GM19035 (cell line): ENCODE results near the gene NEK10.

Experiments used
- ATAC-seq: cut with Tn5 transposase; IDR thresholded peaks from one replicate; pipeline ENCODE4 v1.9.1; 2021; ENCODE audit not compliant: unreplicated experiment

Gene NEK10

DNA sequence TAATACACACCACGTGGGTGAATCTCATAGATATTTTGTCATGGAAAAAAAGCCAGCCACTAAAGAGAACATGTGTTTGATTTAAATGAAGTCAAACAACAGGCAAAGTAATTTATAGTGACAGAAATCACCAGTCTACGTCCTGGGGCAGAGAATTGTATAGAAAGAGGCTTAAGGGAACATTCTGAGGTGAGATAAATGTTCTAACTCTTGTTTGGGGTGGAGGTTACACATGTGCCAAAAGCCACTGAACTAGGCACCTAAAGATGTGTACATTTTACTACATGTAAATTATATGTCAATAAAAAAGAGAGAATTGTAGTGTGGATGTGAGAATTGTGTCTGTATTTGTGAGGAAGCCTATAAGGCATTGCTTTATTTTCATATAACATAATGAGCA lies 184.9 kb downstream of the NEK10 start:
- ATAC-seq = no peak

DNA sequence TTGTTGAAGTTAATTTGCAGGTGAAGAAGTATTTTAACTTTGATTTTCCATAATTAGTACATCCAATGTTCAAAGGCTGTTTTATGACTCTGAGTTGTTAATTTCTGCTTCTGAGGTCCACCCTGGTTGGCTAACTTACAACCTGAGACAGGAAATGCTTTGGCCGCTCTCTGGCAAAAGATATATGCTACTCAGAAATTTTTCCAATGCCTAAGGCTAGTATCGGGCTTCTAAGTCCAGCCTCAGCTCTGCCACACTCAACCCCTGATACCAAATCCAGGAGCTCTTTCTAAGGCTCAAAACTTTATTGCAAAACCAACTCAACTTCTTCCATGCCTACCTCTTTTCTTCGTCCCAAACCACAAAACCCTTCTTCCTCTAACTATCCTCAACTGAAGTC lies 192.9 kb downstream of the NEK10 start:
- ATAC-seq = no peak

DNA sequence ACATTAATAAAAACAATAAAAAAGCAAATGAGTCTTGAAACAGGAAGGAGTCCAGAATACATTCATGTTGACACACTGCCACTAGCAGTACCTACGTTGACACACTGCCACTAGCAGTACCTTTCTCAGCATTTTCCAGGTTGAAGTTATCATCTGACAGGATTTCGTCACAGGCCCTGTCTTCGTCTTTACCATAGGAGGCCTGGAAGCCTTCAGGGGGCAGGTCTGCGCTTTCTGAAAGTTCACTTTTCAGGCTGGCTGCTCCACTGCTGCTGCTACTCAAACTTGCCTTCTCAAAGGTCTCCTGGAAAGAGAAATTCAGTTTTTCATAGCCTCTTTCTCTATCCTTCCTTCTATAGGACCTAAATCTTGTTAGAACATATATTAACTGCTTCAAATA lies 194.7 kb downstream of the NEK10 start:
- no peak for ATAC-seq

DNA sequence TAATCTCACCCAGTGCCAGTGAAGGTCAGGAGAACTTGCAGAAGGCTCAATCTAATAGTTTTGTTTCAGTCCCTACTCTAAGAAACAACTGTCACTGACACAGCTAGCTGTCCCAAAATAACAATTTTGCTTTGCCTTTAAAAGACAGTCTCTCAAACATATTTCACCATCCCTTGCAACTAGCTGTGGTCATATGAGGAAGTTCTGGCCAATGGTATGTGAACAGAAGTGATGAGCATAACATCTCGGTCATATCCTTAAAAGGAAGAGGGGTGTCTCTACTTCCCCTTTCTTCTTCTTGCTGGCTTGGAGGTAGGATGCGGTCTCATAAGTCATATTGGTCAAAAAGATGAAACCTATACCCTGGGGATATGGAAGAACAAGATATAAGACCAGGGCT lies 198.1 kb downstream of the NEK10 start:
- peak; percentile 75 for ATAC-seq

DNA sequence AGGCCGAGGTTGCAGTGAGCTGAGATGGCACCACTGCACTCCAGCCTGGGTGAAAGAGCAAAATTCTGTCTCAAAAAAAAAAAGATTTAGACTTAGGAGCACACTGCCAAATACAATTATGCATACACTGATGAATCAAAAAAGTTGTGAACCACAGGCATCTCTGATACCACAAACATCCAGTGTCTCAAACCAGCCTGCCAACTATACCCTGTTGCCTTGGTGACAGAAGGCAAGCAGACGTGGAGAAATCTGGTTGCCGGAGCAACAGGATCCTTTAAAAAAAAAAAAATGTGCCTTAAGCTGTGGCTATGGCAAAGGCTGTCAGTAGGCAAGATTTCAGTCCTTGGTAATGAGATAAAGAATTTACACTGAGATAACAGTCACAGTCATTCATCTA lies 202.3 kb downstream of the NEK10 start:
- no peak for ATAC-seq

DNA sequence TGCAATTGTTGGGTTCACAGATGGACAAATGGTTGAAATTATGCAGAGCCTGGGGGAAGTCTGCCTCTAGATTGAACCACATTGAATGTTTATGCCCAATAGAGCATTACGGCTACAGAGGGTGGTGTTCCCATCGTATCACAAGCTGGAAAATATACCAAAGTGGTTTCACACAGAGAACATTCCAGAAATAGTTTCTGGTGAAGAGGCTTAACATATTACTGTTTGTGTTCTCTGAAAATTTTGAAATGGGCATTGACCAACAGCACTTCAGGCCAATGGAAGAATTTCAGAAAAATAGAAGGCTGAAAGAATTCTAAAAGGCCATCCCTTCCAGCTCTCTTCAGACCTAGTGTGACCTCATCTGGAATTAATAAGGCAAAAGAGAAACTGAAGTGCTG lies 203.9 kb downstream of the NEK10 start:
- ATAC-seq = no peak

DNA sequence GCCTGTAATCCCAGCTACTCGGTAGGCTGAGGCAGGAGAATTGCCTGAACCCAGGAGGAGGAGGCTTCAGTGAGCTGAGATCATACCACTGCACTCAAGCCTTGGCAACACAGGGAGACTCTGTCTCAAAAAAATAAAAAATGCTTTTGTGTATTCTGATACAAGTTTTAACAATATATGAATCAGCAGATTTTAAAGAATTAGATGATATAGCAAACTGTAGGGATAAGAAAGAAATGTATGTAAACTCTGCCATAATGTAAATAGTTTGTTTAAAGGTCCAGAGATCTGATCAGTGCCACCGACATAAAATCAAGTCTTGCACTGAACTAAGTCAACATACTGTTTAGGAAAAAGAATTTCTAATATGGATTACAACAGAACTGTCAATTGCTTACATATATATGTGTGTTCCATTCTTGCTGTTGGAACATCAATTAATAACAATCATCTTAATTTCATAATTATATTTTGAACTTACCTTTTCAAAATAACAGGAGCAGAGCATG lies 208.3 kb downstream of the NEK10 start:
- no peak for ATAC-seq

DNA sequence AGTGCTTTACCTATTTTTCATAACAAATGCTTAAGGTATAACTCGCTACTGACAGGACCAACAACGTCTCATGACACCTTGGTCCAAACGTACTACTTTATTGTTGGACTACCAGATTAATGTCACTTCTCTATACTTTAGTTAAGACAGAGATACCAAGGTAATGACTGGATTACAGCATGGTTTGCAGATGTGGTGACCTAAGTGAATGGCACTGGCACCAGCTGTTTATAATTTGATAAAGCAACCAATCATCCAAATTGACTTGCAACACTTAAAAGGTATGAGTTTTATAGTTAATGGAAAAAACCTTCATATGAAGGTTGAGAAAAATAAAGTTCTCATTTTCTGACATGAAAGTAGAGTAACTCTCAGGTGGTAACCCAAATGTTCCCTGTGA lies 209.0 kb downstream of the NEK10 start:
- ATAC-seq = no peak

DNA sequence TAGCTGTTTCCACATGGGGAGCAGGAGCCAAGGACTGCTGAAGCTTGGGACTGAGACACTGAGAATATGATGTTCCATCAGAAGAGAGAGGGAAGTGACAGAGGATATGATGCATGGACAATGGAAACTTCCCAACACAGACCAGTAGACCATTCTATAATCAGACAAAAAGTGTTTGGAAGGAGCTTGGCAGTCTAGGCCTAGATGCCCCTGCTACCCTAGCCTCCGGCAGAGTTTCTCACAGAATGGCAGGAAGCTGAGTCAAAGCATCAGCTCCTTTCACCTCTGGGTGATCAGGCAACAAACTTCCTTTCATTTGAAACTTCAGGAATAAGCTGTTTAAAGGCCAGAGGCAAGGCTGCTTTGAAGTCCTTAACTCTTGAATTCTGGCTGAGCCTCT lies 222.0 kb downstream of the NEK10 start:
- ATAC-seq = no peak

DNA sequence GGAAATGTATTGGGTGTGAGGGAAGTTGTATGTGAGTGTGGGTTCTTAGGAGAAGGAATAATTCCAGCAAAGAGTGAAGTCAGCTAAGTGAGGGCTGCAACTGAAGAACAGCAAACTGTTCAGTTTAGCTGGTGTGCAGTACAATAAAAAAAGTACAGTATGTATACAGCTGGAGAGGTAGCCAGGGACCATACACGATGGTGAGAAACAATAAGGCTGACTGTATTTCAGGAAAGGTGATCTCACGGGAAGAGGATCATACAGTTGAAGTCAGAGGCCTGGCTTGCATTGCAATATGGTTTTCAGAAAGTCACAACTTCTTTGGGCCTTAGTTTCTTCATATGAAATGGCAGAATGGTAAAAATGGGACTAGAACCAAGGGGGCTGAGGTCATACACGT lies 222.4 kb downstream of the NEK10 start:
- ATAC-seq = no peak

DNA sequence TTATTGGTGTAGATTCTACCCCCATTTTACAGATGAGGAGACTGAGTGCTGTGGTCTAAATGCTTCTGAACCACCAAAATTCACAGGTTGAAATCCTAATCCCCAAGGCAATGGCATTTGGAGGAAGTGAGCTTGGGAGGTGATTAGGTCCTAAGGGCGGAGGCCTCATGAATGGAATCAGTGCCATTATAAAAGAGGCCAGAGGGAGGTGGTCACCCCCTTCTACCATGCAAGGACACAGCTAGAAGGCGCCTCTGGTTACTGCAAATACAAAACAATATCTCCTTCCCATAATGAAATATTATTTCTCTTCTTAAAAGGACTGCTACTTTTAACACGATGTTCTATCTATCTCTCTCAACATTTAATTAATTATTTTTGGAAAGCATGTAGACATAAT lies 223.5 kb downstream of the NEK10 start:
- ATAC-seq = no peak

DNA sequence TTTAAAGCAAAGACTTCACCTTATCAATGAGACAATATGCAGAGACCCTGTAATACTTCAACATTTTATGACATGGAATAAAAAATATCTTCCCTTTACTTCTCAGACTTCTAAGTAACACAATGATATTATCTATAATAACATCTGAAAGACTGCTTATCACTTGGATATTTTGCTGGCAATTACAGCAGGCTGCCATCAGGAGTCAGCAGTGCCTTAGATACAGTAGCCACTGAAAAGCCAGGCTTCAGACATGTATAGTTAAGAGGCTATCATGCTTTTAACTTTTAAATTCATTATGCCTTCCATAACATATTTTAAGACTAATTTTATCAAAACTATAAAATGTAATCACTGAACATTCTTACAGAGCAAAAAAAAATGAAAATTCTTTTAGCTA lies 227.5 kb downstream of the NEK10 start:
- ATAC-seq = no peak

DNA sequence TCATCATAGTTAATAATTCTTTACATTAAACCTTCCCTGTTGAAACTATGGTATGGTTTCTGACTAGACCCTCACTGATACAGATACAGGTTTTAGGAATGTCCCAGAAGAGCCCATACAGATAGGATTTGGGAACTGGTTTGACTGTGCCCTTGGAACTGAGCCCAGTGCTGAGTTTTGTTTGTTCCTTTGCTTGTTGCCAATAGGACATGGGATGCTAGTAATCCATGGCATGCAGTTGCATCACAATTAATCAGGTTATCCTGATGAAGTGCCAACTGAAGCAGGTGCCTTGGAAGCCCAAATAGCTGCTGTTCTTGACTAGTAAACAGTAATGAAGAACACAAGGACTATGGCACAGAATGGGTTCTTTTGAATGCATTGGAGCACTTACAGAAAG lies 230.6 kb downstream of the NEK10 start:
- no peak for ATAC-seq

DNA sequence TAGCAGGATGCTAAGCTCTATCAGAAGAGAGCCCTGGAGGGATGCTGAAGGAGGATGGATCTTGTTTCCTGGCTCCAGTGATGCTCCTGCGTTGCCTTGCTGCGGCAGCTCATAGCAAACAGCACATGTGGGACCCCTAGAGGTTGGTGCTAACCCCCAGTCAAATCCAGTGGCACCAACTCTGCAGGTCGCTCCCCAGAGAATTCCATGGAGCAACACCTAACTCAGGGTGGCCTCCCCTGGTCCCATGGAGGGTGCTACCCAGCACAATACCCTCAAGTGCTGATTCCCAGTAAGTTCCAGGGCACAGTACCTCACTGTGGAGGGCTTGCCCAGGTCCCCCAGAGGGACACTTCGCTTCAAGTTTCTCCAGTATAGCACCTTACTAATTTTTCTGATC lies 231.2 kb downstream of the NEK10 start:
- ATAC-seq = no peak

DNA sequence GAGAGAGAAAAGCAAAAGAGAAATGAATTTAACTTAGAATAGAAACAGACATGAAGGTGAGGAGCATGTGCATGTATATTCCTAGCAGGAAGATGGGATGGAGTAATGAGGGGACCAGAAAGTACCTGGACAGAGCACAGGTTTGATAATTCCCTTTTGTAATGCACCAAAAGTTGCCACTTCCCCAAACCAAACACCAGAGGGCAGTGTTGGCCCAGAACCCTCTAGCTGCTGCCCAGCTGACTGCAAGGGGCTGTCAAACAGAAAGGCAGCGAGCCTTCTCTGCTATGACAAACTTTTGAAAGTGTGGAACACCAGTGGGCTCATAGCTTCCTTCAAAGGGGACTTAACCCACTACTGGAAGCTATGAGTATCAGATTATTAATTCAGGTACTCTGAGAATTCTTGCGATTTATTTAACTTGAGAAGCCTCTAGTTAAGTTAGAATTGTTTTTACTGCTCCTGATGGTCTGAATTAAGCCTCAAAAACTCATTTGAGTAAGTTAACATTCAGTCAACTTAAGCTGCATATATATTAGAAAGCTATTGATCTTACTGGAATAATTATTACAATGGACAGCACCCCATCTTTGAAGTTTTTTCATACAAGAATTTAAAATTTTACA lies 234.9 kb downstream of the NEK10 start:
- peak; percentile 96 for ATAC-seq

DNA sequence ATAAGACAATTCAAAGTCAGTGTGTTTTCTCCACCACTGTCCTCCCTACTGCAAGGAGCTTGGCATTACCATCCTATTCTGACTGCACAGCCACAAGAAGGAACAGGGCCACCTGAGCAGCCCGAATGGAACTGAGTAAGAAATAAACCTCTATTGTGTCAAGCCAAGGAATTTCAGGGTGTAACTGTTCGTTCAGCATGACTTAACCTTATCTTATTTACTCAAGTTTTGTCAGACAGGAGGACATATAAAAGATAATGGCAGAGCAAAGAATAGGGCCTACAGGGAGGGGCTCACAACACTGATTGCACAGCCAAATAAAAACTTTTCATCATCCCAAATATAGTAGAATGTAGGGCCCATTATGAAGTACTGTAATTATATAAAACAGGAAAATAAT lies 236.1 kb downstream of the NEK10 start:
- ATAC-seq = no peak

DNA sequence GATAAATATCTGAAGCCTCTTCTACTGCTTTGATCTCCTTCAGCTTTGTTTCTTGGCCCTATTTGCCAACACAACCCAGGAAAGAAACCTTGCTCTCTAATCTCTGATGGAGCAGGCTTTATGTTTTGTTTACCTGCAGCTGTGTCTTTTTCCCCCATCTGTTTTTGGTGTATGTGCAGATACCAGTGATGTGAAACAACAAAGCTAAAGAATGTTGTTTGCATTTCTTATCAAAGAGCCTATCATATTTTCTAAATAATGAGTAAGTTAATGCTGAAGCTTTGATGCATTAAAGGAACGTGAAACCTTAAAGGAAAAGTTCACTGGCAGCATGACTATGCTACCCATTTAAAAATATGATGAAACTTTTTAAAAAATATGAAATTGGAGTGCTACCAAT lies 238.4 kb downstream of the NEK10 start:
- ATAC-seq = no peak

DNA sequence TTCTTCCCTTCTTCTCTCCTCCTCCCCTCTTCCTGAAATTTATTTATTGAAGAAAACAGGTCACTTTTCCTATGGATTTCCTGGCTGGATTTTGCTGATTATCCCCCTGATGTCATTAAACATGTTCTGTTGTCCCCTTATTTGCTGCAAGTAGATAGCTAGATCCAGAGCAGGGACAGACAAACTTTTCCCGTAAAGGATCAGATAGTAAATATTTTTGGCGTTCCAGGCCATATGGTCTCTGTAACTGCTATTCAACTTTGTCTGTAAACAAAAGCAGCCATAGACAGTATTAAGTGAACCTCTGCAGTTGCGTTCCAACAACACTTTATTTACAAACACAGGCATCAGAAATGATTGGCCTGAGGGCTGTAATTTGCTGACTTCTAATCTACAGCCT lies 241.3 kb downstream of the NEK10 start:
- no peak for ATAC-seq

DNA sequence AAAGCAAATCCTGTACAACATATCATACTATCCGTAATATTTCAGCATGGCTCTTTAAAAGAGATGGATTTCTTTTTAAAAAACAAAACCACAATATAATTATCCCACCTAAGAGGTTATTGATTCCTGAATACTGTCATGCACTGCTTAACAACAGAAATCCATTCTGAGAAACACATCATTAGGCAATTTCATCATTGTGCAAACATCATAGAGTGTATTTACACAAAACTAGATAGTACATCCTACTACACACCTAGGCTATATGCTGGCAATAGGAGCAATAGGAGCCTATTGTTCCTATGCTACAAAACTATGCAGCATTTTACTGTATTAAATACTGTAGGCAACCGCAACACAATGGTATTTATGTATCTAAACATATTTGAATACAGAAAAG lies 242.0 kb downstream of the NEK10 start:
- no peak for ATAC-seq

DNA sequence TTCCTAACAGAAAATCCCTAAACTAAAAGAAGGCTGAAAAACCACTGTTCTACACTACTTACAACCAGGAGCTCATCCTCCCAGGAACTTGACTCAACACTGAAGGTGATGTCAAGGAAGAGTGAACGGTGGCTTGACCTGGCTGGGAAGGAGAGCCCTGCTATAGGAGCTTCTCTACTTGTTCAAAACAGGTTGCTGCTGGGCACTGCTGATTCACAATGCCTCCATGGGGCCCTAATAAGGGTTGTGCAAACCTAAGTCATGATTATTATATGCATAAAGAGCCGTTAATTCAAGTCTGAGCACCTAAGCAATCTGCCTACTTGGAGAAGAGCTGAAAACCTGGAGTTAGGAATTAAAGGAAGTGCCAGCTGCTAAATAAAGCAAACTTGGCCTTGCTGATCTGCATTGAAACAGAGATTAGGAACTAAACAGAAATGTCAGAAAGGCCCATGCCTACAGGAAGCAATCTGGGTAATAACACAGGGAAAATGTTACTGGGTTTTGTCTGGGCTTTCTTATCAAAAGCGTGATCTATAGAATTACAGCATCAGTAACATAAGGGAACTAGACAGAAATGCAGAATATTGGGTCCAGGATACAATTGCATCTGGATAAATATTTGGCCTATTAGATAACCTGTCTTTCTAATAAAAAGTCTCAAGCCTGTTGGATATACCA lies 243.2 kb downstream of the NEK10 start:
- no peak for ATAC-seq

DNA sequence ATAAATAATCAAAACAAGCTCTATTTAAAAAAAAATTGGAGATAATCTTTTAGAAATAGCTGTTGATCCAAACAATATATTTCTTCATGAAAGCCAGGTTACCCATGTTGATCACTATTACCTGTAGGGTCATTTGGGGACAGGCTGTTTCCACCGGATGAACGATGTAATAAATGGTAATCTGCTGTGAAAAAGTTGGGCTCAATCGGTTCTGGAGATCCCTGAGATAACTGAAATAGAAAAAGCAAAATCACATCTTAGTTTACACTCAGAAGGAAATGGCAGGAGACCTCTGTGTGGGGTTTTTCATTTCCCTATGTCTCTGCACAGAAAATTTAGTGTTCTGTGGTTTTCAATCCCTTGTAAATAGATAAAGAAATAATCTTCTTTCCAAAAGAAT lies 249.5 kb downstream of the NEK10 start:
- no peak for ATAC-seq

DNA sequence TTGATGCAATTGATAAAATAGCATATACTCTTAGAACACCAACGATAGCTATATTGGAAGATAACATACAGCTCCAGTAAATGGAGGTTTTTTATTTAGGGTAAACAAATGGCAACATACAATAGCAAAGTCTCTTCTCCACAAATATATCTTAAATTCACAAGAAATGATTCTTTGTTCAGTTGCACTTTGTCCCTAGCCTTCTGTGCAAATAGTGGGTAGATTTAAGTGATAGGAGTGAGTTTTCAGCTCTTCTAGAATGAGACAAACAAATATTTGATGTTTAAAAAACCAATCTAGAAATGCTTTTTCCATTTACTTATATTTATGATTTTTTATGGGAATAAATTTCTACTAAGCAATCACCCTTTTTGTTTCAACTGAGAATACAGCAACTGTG lies 253.8 kb downstream of the NEK10 start:
- no peak for ATAC-seq

DNA sequence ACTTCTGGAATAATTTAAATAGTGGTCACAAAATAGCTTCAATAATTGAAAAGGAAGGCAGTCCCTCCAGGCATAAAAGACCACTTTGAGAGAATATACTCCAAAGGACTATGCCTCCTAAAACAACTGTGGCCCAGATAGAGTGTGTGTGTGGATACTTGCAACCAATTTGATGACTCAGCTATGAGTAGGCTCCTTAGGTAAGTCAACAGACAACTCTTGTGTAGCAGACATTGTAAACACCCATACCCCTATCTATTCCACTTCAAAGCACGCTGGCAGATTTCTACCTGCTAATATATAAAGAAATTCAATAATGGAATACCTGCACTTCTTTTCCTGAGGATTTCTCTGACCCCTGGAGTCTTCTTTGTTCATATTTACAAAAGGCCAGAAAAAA lies 254.5 kb downstream of the NEK10 start:
- ATAC-seq = no peak
